HFF-Myc (cell line): ENCODE measurements around the gene PBLD.
"Not testable (repeated sequence)": the region's sequence is repeated elsewhere in the genome, so short reads cannot be mapped to it uniquely, and the experiment has no call there.

Experiments used
- DNase-seq: peaks from one replicate; pipeline ENCODE4 v3.0.0-alpha.2; 2011; ENCODE audit warnings: low read depth; ENCODE audit errors: extremely low read depth
- H3K4me3 ChIP-seq: replicated peaks from 2 replicates; pipeline ENCODE4 v1.5.1; 2011; ENCODE audit warnings: low read depth, mild to moderate bottlenecking, control low read depth, low read length
- TF ChIP-seq, protein P1 (sequence below): IDR thresholded peaks from 2 replicates; pipeline ENCODE4 v1.5.1; 2012; ENCODE audit warnings: mild to moderate bottlenecking, low read depth, low read length, control low read depth; ENCODE audit errors: missing control alignments

Gene PBLD

DNA sequence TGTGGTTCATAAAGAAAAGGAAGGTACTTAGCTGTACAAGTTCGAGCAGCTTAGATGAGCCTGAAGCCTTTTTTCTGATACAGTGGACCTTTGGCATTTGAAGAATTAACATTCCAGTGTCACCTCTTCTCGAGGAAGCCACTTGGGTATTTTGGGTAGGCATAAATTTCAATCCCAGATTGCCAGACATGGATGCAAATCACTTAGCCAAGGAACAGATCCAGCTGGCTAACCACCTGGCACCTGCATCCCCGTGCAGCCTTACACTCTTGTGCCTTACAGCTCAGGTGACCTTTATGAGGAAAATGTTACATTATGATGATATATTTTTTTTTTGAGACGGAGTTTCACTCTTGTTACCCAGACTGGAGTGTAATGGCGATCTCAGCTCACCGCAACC lies 84.8 kb downstream of the PBLD start:
- TF ChIP-seq, protein P1, sequence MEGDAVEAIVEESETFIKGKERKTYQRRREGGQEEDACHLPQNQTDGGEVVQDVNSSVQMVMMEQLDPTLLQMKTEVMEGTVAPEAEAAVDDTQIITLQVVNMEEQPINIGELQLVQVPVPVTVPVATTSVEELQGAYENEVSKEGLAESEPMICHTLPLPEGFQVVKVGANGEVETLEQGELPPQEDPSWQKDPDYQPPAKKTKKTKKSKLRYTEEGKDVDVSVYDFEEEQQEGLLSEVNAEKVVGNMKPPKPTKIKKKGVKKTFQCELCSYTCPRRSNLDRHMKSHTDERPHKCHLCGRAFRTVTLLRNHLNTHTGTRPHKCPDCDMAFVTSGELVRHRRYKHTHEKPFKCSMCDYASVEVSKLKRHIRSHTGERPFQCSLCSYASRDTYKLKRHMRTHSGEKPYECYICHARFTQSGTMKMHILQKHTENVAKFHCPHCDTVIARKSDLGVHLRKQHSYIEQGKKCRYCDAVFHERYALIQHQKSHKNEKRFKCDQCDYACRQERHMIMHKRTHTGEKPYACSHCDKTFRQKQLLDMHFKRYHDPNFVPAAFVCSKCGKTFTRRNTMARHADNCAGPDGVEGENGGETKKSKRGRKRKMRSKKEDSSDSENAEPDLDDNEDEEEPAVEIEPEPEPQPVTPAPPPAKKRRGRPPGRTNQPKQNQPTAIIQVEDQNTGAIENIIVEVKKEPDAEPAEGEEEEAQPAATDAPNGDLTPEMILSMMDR = no peak
- no peak for DNase-seq
- H3K4me3 ChIP-seq = no peak overlapping the region

DNA sequence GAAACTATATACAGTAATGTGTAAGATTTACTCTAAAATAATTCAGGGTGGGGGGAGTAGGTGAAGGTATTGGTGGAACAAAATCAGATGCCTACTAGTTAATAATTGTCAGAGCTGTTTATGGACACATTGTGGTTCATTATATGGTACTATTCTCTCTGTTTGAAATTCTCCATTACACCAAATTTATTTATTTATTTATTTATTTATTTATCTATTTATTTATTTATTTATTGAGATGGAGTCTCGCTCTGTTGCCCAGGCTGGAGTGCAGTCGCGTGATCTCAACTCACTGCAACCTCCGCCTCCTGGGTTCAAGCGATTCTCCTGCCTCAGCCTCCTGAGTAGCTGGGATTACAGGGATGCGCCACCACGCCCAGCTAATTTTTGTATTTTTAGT lies 86.3 kb downstream of the PBLD start:
- DNase-seq, H3K4me3 ChIP-seq: not testable (repeated sequence)

DNA sequence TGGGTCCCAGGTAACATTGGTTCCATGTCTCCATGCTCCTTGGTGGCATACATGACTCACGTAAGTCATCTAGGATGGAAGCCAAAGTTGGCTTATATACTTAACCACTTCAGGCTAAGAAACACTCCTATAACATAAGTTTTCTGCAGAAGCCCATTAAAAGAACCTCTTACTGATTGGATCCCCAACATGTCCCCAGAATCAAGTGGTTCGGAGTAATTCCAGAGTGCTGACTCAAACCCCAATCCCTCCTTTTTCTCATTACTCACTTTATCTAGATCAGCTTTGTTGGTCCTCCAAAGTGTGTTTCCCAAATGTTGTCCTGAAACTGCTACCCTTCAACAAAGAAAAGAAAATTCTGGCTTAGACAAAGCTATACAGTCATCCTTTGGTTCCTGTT lies 90.7 kb downstream of the PBLD start:
- DNase-seq = no peak
- no peak overlapping the region for H3K4me3 ChIP-seq
- TF ChIP-seq, protein P1 = no peak

DNA sequence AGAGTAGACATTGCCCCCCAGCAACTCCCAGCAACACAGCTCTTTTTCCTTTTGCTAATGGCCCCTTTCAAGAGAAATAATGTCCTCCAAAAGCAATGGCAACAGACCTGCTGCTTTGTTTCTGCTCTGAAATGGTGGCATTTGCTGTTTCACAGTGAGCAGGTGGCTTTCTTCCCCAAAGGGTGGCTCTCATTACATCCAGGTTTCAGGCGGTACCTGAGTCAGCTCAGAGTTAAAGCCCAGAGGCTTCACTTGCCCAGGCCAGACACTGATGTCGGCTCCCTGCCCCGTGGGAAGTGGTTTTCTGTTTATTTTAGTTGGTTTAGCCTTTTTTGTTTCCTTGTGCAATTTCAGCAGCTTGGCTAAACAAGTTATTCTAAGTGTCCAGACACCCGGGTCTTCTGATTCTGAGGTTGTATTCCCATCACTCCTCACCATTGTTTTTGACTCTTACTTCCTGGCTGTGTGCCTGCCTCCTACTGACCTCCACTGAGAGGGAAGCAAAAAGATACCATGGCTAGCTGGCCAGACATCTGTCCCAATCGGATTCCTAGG lies 93.1 kb downstream of the PBLD start:
- no peak for DNase-seq
- TF ChIP-seq, protein P1 = no peak
- no peak overlapping the region for H3K4me3 ChIP-seq

DNA sequence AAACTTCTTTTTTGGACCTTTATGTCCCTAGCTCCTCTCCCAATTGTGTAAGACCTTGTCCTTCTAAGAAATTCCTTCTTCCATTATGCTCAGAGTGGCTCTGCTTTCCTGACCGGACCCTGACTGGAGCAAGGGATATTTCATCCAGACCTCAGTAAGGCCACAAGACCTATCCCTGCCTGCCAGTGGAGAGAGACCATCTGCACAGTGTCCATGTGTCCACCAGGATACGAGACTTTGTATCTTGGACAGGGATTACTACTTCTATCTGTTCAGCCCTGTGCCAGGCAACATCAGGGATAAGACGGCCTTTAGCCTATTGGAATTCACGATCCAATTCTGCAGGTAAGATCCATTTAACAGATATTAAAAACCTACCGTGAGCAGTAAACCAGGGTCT lies 93.7 kb downstream of the PBLD start:
- H3K4me3 ChIP-seq = no peak overlapping the region
- DNase-seq = no peak
- TF ChIP-seq, protein P1 = no peak

DNA sequence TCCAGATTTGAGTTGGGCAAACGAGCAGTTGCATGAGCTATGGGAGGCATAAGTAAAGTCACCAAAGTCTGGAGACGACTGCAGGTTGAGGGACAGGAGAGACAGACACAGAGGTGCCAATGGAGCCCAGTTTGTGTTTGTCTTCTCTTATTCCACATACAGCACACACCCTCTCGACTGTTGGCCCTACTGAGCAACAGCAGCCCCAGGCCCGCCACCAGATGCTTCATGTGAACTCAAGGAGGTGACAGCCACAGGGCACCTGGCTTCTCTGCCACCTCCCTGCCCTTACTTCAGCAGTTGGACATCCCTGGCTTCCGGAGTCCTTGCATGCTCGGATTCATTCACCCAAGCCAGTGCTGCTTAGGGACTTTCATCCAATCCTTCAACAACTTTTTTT lies 94.4 kb downstream of the PBLD start:
- TF ChIP-seq, protein P1 = no peak
- no peak overlapping the region for H3K4me3 ChIP-seq
- DNase-seq = no peak

DNA sequence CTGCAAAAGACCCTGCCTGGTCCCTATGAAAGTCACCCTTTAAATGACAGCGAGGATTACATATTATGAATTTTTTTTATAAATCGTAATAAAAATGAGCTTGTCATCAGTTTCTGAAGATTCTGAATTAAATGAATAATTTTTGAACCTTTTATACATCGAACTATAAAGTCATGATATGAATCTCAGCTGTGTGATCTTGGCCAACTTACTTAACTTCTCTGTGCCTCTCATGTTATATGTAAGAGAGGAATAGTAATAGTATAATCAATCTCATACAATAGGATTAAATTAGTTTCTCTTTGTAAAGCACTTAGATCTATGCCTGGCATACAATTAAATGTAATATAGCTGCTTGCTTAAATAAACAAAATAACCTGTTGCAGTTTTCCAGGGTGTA lies 95.6 kb downstream of the PBLD start:
- TF ChIP-seq, protein P1 = no peak

More for the DNA sequence above, 95.6 kb downstream of the PBLD start:
- no peak overlapping the region for H3K4me3 ChIP-seq
- DNase-seq = no peak
